ENCODE data around the gene PTCRA.
A peak's percentile ranks its signal among the peaks of the same experiment; 100 is the strongest.

DNA sequence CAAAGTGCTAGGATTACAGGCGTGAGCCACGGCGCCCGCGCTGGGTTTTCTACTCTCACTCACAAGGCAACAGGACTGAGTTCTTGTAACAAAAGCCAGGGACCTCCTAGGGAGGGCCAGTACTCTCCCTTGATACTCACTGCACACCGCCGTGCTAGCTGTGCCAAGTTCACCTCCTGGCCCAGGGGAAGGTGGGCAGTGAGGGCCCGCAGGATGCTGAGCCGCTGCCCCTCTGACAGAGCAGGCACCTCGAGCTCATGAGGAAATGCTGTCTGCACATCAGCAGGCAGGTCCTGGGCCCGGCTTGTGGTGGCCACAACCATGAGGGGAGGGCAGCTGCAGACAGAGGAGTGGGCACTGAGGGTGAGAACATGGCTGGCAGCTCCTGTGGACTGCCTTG lies 51.4 kb downstream of the PTCRA start:
- TF ChIP-seq, protein P1, sequence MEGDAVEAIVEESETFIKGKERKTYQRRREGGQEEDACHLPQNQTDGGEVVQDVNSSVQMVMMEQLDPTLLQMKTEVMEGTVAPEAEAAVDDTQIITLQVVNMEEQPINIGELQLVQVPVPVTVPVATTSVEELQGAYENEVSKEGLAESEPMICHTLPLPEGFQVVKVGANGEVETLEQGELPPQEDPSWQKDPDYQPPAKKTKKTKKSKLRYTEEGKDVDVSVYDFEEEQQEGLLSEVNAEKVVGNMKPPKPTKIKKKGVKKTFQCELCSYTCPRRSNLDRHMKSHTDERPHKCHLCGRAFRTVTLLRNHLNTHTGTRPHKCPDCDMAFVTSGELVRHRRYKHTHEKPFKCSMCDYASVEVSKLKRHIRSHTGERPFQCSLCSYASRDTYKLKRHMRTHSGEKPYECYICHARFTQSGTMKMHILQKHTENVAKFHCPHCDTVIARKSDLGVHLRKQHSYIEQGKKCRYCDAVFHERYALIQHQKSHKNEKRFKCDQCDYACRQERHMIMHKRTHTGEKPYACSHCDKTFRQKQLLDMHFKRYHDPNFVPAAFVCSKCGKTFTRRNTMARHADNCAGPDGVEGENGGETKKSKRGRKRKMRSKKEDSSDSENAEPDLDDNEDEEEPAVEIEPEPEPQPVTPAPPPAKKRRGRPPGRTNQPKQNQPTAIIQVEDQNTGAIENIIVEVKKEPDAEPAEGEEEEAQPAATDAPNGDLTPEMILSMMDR (IDR thresholded peaks at IDR 0.05 in 8 of 11, conservative IDR thresholded peaks at IDR 0.05 in 3 of 11): no peak
- TF ChIP-seq POLR2AphosphoS5 (IDR thresholded peaks at IDR 0.05) (peak in 1 of 3 donors; percentile 21), POLR2A (IDR thresholded peaks at IDR 0.05) (no peak)
